ENCODE results near the gene ZNF580. TPM values are rescaled to one million over a fixed set of nuclear protein-coding genes. Genes with fewer than 3 reads are reported as not detected.

ZNF580 gene
- total and polyA plus RNA-seq, 9 of the 15 experiments (the other 6 are each of a cell fraction or from before 2014, with no cell fraction given), result 2.3 to 47.4 (median 6.0) TPM

GRCh38 chr19:55640577-55641425, at the start of gene ZNF580 (continued):
- TF ChIP-seq, protein P1, sequence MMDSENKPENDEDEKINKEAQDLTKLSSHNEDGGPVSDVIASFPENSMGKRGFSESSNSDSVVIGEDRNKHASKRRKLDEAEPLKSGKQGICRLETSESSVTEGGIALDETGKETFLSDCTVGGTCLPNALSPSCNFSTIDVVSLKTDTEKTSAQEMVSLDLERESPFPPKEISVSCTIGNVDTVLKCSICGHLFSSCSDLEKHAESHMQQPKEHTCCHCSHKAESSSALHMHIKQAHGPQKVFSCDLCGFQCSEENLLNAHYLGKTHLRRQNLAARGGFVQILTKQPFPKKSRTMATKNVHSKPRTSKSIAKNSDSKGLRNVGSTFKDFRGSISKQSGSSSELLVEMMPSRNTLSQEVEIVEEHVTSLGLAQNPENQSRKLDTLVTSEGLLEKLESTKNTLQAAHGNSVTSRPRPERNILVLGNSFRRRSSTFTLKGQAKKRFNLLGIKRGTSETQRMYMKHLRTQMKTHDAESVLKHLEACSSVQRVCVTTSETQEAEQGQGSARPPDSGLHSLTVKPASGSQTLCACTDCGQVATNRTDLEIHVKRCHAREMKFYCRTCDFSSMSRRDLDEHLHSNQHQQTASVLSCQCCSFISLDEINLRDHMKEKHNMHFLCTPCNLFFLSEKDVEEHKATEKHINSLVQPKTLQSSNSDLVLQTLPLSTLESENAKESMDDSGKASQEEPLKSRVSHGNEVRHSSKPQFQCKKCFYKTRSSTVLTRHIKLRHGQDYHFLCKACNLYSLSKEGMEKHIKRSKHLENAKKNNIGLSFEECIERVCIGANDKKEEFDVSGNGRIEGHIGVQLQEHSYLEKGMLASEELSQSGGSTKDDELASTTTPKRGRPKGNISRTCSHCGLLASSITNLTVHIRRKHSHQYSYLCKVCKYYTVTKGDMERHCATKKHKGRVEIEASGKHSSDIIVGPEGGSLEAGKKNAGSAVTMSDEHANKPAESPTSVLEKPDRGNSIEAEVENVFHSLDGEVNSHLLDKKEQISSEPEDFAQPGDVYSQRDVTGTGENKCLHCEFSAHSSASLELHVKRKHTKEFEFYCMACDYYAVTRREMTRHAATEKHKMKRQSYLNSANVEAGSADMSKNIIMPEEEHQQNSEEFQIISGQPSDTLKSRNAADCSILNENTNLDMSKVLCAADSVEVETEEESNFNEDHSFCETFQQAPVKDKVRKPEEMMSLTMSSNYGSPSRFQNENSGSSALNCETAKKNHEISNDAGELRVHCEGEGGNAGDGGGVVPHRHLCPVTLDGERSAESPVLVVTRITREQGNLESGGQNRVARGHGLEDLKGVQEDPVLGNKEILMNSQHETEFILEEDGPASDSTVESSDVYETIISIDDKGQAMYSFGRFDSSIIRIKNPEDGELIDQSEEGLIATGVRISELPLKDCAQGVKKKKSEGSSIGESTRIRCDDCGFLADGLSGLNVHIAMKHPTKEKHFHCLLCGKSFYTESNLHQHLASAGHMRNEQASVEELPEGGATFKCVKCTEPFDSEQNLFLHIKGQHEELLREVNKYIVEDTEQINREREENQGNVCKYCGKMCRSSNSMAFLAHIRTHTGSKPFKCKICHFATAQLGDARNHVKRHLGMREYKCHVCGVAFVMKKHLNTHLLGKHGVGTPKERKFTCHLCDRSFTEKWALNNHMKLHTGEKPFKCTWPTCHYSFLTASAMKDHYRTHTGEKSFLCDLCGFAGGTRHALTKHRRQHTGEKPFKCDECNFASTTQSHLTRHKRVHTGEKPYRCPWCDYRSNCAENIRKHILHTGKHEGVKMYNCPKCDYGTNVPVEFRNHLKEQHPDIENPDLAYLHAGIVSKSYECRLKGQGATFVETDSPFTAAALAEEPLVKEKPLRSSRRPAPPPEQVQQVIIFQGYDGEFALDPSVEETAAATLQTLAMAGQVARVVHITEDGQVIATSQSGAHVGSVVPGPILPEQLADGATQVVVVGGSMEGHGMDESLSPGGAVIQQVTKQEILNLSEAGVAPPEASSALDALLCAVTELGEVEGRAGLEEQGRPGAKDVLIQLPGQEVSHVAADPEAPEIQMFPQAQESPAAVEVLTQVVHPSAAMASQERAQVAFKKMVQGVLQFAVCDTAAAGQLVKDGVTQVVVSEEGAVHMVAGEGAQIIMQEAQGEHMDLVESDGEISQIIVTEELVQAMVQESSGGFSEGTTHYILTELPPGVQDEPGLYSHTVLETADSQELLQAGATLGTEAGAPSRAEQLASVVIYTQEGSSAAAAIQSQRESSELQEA (IDR thresholded peaks at IDR 0.05; ENCODE audit: low read depth), result peak; percentile 65
- TF ChIP-seq TSC22D4 (tag; IDR thresholded peaks at IDR 0.05), result no peak
- no peak for TF ChIP-seq HOXB6 (CRISPR knock-in tag; IDR thresholded peaks at IDR 0.05; ENCODE audit: borderline replicate concordance)
- TF ChIP-seq, protein P2, sequence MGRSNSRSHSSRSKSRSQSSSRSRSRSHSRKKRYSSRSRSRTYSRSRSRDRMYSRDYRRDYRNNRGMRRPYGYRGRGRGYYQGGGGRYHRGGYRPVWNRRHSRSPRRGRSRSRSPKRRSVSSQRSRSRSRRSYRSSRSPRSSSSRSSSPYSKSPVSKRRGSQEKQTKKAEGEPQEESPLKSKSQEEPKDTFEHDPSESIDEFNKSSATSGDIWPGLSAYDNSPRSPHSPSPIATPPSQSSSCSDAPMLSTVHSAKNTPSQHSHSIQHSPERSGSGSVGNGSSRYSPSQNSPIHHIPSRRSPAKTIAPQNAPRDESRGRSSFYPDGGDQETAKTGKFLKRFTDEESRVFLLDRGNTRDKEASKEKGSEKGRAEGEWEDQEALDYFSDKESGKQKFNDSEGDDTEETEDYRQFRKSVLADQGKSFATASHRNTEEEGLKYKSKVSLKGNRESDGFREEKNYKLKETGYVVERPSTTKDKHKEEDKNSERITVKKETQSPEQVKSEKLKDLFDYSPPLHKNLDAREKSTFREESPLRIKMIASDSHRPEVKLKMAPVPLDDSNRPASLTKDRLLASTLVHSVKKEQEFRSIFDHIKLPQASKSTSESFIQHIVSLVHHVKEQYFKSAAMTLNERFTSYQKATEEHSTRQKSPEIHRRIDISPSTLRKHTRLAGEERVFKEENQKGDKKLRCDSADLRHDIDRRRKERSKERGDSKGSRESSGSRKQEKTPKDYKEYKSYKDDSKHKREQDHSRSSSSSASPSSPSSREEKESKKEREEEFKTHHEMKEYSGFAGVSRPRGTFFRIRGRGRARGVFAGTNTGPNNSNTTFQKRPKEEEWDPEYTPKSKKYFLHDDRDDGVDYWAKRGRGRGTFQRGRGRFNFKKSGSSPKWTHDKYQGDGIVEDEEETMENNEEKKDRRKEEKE (IDR thresholded peaks at IDR 0.05; ENCODE audit: borderline replicate concordance in 1 of 2, control insufficient read depth in 1 of 2, low read depth in 2 of 2, low read length in 1 of 2), result no peak
- TF ChIP-seq, protein P3, sequence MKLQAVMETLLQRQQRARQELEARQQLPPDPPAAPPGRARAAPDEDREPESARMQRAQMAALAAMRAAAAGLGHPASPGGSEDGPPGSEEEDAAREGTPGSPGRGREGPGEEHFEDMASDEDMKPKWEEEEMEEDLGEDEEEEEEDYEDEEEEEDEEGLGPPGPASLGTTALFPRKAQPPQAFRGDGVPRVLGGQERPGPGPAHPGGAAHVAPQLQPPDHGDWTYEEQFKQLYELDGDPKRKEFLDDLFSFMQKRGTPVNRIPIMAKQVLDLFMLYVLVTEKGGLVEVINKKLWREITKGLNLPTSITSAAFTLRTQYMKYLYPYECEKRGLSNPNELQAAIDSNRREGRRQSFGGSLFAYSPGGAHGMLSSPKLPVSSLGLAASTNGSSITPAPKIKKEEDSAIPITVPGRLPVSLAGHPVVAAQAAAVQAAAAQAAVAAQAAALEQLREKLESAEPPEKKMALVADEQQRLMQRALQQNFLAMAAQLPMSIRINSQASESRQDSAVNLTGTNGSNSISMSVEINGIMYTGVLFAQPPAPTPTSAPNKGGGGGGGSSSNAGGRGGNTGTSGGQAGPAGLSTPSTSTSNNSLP (IDR thresholded peaks at IDR 0.05; ENCODE audit: borderline replicate concordance, low read depth, low read length), result no peak
- TF ChIP-seq HCFC1 (IDR thresholded peaks at IDR 0.05; ENCODE audit: low read depth, low read length), result peak; percentile 56
- peak; percentile 53 for TF ChIP-seq CCNT2 (IDR thresholded peaks at IDR 0.05; ENCODE audit: borderline replicate concordance, extremely low read depth, insufficient read length, low read depth, low read length)
- TF ChIP-seq ZBTB7A (IDR thresholded peaks at IDR 0.05; ENCODE audit: borderline replicate concordance, control insufficient read depth, low read depth, low read length), result peak; percentile 93
- no peak for TF ChIP-seq NR2C1 (IDR thresholded peaks at IDR 0.05)
- no peak for TF ChIP-seq NR2C1 (tag; IDR thresholded peaks at IDR 0.05)
- TF ChIP-seq TRIM24 (IDR thresholded peaks at IDR 0.05), result peak in 1 of 2 experiments; percentile 63; a peak in 1 of 4 replicates
- no peak for TF ChIP-seq COPS2 (conservative IDR thresholded peaks at IDR 0.05)
- TF ChIP-seq ZNF586 (CRISPR knock-in tag; conservative IDR thresholded peaks at IDR 0.05), result no peak
- TF ChIP-seq ZNF780A (CRISPR knock-in tag; IDR thresholded peaks at IDR 0.05), result 0 out of 2 replicates have a peak, but pooled peaks have one; percentile 30
